Subcutaneous abdominal adipose tissue (tissue), 5 donors: ENCODE data around the gene BUD13.
"Not testable (repeated sequence)": the region's sequence is repeated elsewhere in the genome, so short reads cannot be mapped to it uniquely, and the experiment has no call there.

ENCODE experiments used
- H3K27ac ChIP-seq: one replicate; pipeline ENCODE4 v1.7.0; 2013; ENCODE audit warnings: low read depth, mild to moderate bottlenecking, inconsistent platforms, low read length, moderate library complexity
- H3K27me3 ChIP-seq, 5 donors: one replicate each; pipeline ENCODE4 v1.7.0; 2013; ENCODE audit warnings: low read length in 5 of 5, inconsistent platforms in 1 of 5; ENCODE audit not compliant: control insufficient read depth in 5 of 5, insufficient read depth in 4 of 5
- H3K36me3 ChIP-seq, 5 donors: one replicate each; pipeline ENCODE4 v1.7.0; 2013; ENCODE audit warnings: low read length in 5 of 5; ENCODE audit not compliant: control insufficient read depth in 5 of 5, insufficient read depth in 5 of 5
- H3K4me1 ChIP-seq, 5 donors: one replicate each; pipeline ENCODE4 v1.7.0; 2013; ENCODE audit warnings: low read length in 5 of 5, mild to moderate bottlenecking in 3 of 5, moderate library complexity in 1 of 5; ENCODE audit not compliant: control insufficient read depth in 5 of 5, insufficient read depth in 5 of 5
- H3K4me3 ChIP-seq, 5 donors: one replicate each; pipeline ENCODE4 v1.7.0; 2013; ENCODE audit warnings: low read length in 5 of 5, low read depth in 1 of 5
- H3K9ac ChIP-seq, 5 donors: one replicate each; pipeline ENCODE4 v1.7.0; 2013; ENCODE audit warnings: low read length in 5 of 5, mild to moderate bottlenecking in 4 of 5, moderate library complexity in 3 of 5
- H3K9me3 ChIP-seq, 5 donors: one replicate each; pipeline ENCODE4 v1.7.0; 2013; ENCODE audit warnings: low read length in 5 of 5; ENCODE audit not compliant: control insufficient read depth in 5 of 5
- donor health status: healthy.
- donor health status: healthy.
- donor health status: healthy.
- donor health status: healthy.
- donor health status: healthy.

The BUD13 gene

GRCh38 chr11:116808262-116809175, 35.7 kb upstream of the BUD13 start:
- no peaks in the 10 kb centered on the region for H3K36me3 ChIP-seq
- H3K4me1 ChIP-seq, result no peaks in the 10 kb centered on the region
- H3K27ac ChIP-seq, result no peak overlapping the region
- no peaks in the 10 kb centered on the region for H3K27me3 ChIP-seq
- H3K4me3 ChIP-seq, result no peak overlapping the region
- H3K9ac ChIP-seq, result no peak overlapping the region
- H3K9me3 ChIP-seq, result peaks cover 0 to 4% (median 0%) of the 10 kb centered on the region in 5 donors

GRCh38 chr11:116807601-116808261, 34.9 kb upstream of the BUD13 start:
- Histone ChIP-seq H3K27ac (no peak overlapping the region), H3K4me3 (no peak overlapping the region)

GRCh38 chr11:116804001-116804400, 31.2 kb upstream of the BUD13 start:
- Histone ChIP-seq H3K4me1 (no peaks in the 10 kb centered on the region), H3K27me3 (no peaks in the 10 kb centered on the region), H3K4me3 (no peak overlapping the region), H3K9ac (no peak overlapping the region), H3K27ac (no peak overlapping the region), H3K36me3 (no peaks in the 10 kb centered on the region), H3K9me3 (no peaks in the 10 kb centered on the region)

More at GRCh38 chr11:116807601-116808261, 34.9 kb upstream of the BUD13 start:
- Histone ChIP-seq H3K36me3 (no peaks in the 10 kb centered on the region), H3K27me3 (no peaks in the 10 kb centered on the region), H3K9ac (no peak overlapping the region), H3K9me3 (no peaks in the 10 kb centered on the region), H3K4me1 (no peaks in the 10 kb centered on the region)

- H3K4me3 ChIP-seq, H3K36me3 ChIP-seq, H3K27ac ChIP-seq: not testable (repeated sequence)
Measured at GRCh38 chr11:116801662-116802061, 28.9 kb upstream of the BUD13 start.

GRCh38 chr11:116800610-116801009, 27.8 kb upstream of the BUD13 start:
- Histone ChIP-seq H3K27me3 (no peaks in the 10 kb centered on the region), H3K9ac (no peak overlapping the region)

More at GRCh38 chr11:116801662-116802061, 28.9 kb upstream of the BUD13 start:
- H3K9ac ChIP-seq, H3K4me1 ChIP-seq, H3K9me3 ChIP-seq, H3K27me3 ChIP-seq: not testable (repeated sequence)

GRCh38 chr11:116798368-116798767, 25.6 kb upstream of the BUD13 start:
- Histone ChIP-seq H3K9me3 (no peaks in the 10 kb centered on the region), H3K4me3 (no peak overlapping the region), H3K27me3 (no peaks in the 10 kb centered on the region)

More at GRCh38 chr11:116800610-116801009, 27.8 kb upstream of the BUD13 start:
- H3K27ac ChIP-seq, result no peak overlapping the region
- H3K4me3 ChIP-seq, result no peak overlapping the region
- H3K9me3 ChIP-seq, result no peaks in the 10 kb centered on the region
- no peaks in the 10 kb centered on the region for H3K4me1 ChIP-seq
- H3K36me3 ChIP-seq, result no peaks in the 10 kb centered on the region

GRCh38 chr11:116797816-116798215, 25.0 kb upstream of the BUD13 start:
- peaks cover 0 to 8% (median 3%) of the 10 kb centered on the region in 5 donors for H3K4me1 ChIP-seq
- no peaks in the 10 kb centered on the region for H3K36me3 ChIP-seq
- H3K4me3 ChIP-seq, result no peak overlapping the region
- H3K9ac ChIP-seq, result no peak overlapping the region
- H3K27me3 ChIP-seq, result no peaks in the 10 kb centered on the region
- H3K27ac ChIP-seq, result no peak overlapping the region
- no peaks in the 10 kb centered on the region for H3K9me3 ChIP-seq

More at GRCh38 chr11:116798368-116798767, 25.6 kb upstream of the BUD13 start:
- Histone ChIP-seq H3K4me1 (peaks cover 0 to 2% (median 0%) of the 10 kb centered on the region in 5 donors), H3K9ac (no peak overlapping the region), H3K27ac (no peak overlapping the region), H3K36me3 (no peaks in the 10 kb centered on the region)

- Histone ChIP-seq H3K4me3 (no peak overlapping the region), H3K9ac (no peak overlapping the region), H3K36me3 (no peaks in the 10 kb centered on the region), H3K9me3 (no peaks in the 10 kb centered on the region), H3K4me1 (peaks cover 0 to 20% (median 12%) of the 10 kb centered on the region in 5 donors), H3K27me3 (no peaks in the 10 kb centered on the region), H3K27ac (no peak overlapping the region)
Measured at GRCh38 chr11:116796548-116796947, 23.8 kb upstream of the BUD13 start.

- Histone ChIP-seq H3K27me3 (no peaks in the 10 kb centered on the region), H3K9ac (no peak overlapping the region), H3K27ac (no peak overlapping the region)
Measured at GRCh38 chr11:116794851-116795250, 22.1 kb upstream of the BUD13 start.

GRCh38 chr11:116793772-116794097, 20.9 kb upstream of the BUD13 start:
- H3K4me1 ChIP-seq, result peaks cover 0 to 28% (median 20%) of the 10 kb centered on the region in 5 donors

More at GRCh38 chr11:116794851-116795250, 22.1 kb upstream of the BUD13 start:
- no peaks in the 10 kb centered on the region for H3K9me3 ChIP-seq
- H3K4me1 ChIP-seq, result peaks cover 0 to 27% (median 19%) of the 10 kb centered on the region in 5 donors
- no peak overlapping the region for H3K4me3 ChIP-seq
- H3K36me3 ChIP-seq, result no peaks in the 10 kb centered on the region

More at GRCh38 chr11:116793772-116794097, 20.9 kb upstream of the BUD13 start:
- H3K27ac ChIP-seq, result no peak overlapping the region
- H3K9ac ChIP-seq, result no peak overlapping the region
- H3K27me3 ChIP-seq, result no peaks in the 10 kb centered on the region
- H3K4me3 ChIP-seq, result no peak overlapping the region
- H3K9me3 ChIP-seq, result no peaks in the 10 kb centered on the region
- H3K36me3 ChIP-seq, result no peaks in the 10 kb centered on the region
